ENCODE measurements around the gene WNT7A.

WNT7A gene

DNA sequence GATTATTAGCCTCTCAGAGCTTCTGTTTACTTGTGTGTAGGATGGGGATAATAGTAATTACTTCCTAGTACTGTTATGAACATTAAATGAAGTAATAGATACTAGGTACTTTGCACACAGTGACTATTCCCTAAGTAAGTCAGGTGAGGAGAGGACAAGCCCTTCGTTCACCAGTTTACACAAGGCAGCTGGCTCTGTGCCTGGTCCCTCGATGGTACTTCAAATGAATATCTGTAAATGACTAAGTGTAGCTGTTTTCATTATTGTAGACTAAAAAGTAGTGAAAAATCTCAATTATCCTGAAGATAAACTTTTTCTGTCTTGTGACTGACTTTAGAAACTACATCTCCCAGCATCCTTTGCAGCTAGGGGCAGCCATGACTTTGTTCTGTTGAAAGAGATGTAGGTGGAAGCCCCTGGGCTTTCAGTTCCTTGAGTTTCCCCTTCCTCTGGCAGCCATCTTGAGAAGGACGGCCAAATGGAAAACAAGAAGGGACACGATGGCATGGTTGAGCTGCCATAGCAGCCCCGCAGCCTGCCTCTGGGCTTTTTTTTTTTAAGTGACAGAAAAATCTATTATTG is 11.7 kb upstream of the WNT7A start:
- Histone ChIP-seq H3K4me2 (ENCODE audit: low read depth, low read length, poor library complexity, severe bottlenecking) (no peak overlapping the region), H4K20me1 (ENCODE audit: insufficient read depth, low read length, poor library complexity, severe bottlenecking) (no peaks in the 10 kb centered on the region), H3K27me3 (ENCODE audit: insufficient read depth, low read length, poor library complexity, severe bottlenecking) (peaks cover 26% of the 10 kb centered on the region), H3K9me2 (replicated peaks; ENCODE audit: low read depth, low read length) (no peaks in the 10 kb centered on the region), H3F3A (ENCODE audit: low read depth) (no peaks in the 10 kb centered on the region), H3K9me3 (ENCODE audit: insufficient read depth, low read depth, low read length) (no peaks in the 10 kb centered on the region), H3K9ac (ENCODE audit: low read depth, low read length, poor library complexity, severe bottlenecking) (peak overlapping the region; percentile 44), H3K4me1 (ENCODE audit: insufficient read depth, low read length, poor library complexity, severe bottlenecking) (peaks cover 12% of the 10 kb centered on the region), H3K36me3 (ENCODE audit: insufficient read depth, low read length) (no peaks in the 10 kb centered on the region), H2AFZ (ENCODE audit: low read length) (no peak overlapping the region), H3K4me3 (ENCODE audit: low read length, poor library complexity, severe bottlenecking) (no peak overlapping the region), H3K79me2 (ENCODE audit: insufficient read depth, low read length) (no peaks in the 10 kb centered on the region)
- TF ChIP-seq EZH2phosphoT487 (IDR thresholded peaks at IDR 0.05; ENCODE audit: borderline replicate concordance), result no peak
- TF ChIP-seq, protein P1, sequence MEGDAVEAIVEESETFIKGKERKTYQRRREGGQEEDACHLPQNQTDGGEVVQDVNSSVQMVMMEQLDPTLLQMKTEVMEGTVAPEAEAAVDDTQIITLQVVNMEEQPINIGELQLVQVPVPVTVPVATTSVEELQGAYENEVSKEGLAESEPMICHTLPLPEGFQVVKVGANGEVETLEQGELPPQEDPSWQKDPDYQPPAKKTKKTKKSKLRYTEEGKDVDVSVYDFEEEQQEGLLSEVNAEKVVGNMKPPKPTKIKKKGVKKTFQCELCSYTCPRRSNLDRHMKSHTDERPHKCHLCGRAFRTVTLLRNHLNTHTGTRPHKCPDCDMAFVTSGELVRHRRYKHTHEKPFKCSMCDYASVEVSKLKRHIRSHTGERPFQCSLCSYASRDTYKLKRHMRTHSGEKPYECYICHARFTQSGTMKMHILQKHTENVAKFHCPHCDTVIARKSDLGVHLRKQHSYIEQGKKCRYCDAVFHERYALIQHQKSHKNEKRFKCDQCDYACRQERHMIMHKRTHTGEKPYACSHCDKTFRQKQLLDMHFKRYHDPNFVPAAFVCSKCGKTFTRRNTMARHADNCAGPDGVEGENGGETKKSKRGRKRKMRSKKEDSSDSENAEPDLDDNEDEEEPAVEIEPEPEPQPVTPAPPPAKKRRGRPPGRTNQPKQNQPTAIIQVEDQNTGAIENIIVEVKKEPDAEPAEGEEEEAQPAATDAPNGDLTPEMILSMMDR (conservative IDR thresholded peaks at IDR 0.05; ENCODE audit: low read length), result no peak

- TF ChIP-seq, protein P1 (conservative IDR thresholded peaks at IDR 0.05; ENCODE audit: low read length), result no peak
- no peak for TF ChIP-seq EZH2phosphoT487 (IDR thresholded peaks at IDR 0.05; ENCODE audit: borderline replicate concordance)
- Histone ChIP-seq H3K9me2 (replicated peaks; ENCODE audit: low read depth, low read length) (no peaks in the 10 kb centered on the region), H3F3A (ENCODE audit: low read depth) (no peaks in the 10 kb centered on the region), H3K4me1 (ENCODE audit: insufficient read depth, low read length, poor library complexity, severe bottlenecking) (peaks cover 10% of the 10 kb centered on the region), H3K27me3 (ENCODE audit: insufficient read depth, low read length, poor library complexity, severe bottlenecking) (peaks cover 25% of the 10 kb centered on the region), H2AFZ (ENCODE audit: low read length) (no peak overlapping the region), H4K20me1 (ENCODE audit: insufficient read depth, low read length, poor library complexity, severe bottlenecking) (no peaks in the 10 kb centered on the region), H3K4me3 (ENCODE audit: low read length, poor library complexity, severe bottlenecking) (no peak overlapping the region), H3K9ac (ENCODE audit: low read depth, low read length, poor library complexity, severe bottlenecking) (peak overlapping the region; percentile 44), H3K36me3 (ENCODE audit: insufficient read depth, low read length) (no peaks in the 10 kb centered on the region), H3K4me2 (ENCODE audit: low read depth, low read length, poor library complexity, severe bottlenecking) (no peak overlapping the region), H3K79me2 (ENCODE audit: insufficient read depth, low read length) (no peaks in the 10 kb centered on the region), H3K9me3 (ENCODE audit: insufficient read depth, low read depth, low read length) (no peaks in the 10 kb centered on the region)
Measured at GRCh38 chr3:13891017-13891392, 11.1 kb upstream of the WNT7A start.

- H2AFZ ChIP-seq (ENCODE audit: low read length), result no peak overlapping the region
- no peaks in the 10 kb centered on the region for H3F3A ChIP-seq (ENCODE audit: low read depth)
- H3K9me3 ChIP-seq (ENCODE audit: insufficient read depth, low read depth, low read length), result no peaks in the 10 kb centered on the region
- H4K20me1 ChIP-seq (ENCODE audit: insufficient read depth, low read length, poor library complexity, severe bottlenecking), result no peaks in the 10 kb centered on the region
- H3K27me3 ChIP-seq (ENCODE audit: insufficient read depth, low read length, poor library complexity, severe bottlenecking), result peaks cover 20% of the 10 kb centered on the region
- peak overlapping the region; percentile 25 for H3K4me2 ChIP-seq (ENCODE audit: low read depth, low read length, poor library complexity, severe bottlenecking)
- H3K4me1 ChIP-seq (ENCODE audit: insufficient read depth, low read length, poor library complexity, severe bottlenecking), result peaks cover 5% of the 10 kb centered on the region
- H3K4me3 ChIP-seq (ENCODE audit: low read length, poor library complexity, severe bottlenecking), result no peak overlapping the region
- peak overlapping the region; percentile 44 for H3K9ac ChIP-seq (ENCODE audit: low read depth, low read length, poor library complexity, severe bottlenecking)
- H3K36me3 ChIP-seq (ENCODE audit: insufficient read depth, low read length), result no peaks in the 10 kb centered on the region
- no peaks in the 10 kb centered on the region for H3K9me2 ChIP-seq (replicated peaks; ENCODE audit: low read depth, low read length)
- TF ChIP-seq, protein P1 (conservative IDR thresholded peaks at IDR 0.05; ENCODE audit: low read length), result no peak
- TF ChIP-seq EZH2phosphoT487 (IDR thresholded peaks at IDR 0.05; ENCODE audit: borderline replicate concordance), result no peak
- no peaks in the 10 kb centered on the region for H3K79me2 ChIP-seq (ENCODE audit: insufficient read depth, low read length)
Measured at GRCh38 chr3:13890377-13891016, 10.6 kb upstream of the WNT7A start.
